Thymus (tissue), 11 donors: ENCODE data around the gene APOBEC3A. TPM values are rescaled to one million over a fixed set of nuclear protein-coding genes. Genes with fewer than 3 reads are reported as not detected.
"Not testable (repeated sequence)": the region's sequence is repeated elsewhere in the genome, so short reads cannot be mapped to it uniquely, and the experiment has no call there.

Experiments used
- DNase-seq, 9 donors: peaks; one replicate each; pipeline ENCODE4 v3.0.0-alpha.2; 2013; ENCODE audit warnings: low spot score in 9 of 9, low read depth in 6 of 9, missing footprints in 1 of 9
- H3K27ac ChIP-seq, 2 donors: one replicate each; pipeline ENCODE4 v1.5.1; 2013; ENCODE audit warnings: control low read depth in 1 of 2, low read depth in 1 of 2, low read length in 1 of 2, mild to moderate bottlenecking in 1 of 2, moderate library complexity in 1 of 2
- H3K27me3 ChIP-seq, 2 donors: one replicate each; pipeline ENCODE4 v1.5.1; 2013; ENCODE audit warnings: low read length in 1 of 2; ENCODE audit not compliant: control insufficient read depth in 2 of 2, insufficient read depth in 1 of 2
- H3K36me3 ChIP-seq, 2 donors: one replicate each; pipeline ENCODE4 v1.5.1; 2013; ENCODE audit warnings: low read length in 1 of 2, mild to moderate bottlenecking in 1 of 2, moderate library complexity in 1 of 2; ENCODE audit not compliant: control insufficient read depth in 2 of 2, insufficient read depth in 2 of 2
- H3K4me1 ChIP-seq, 2 donors: one replicate each; pipeline ENCODE4 v1.5.1; 2013; ENCODE audit warnings: low read length in 2 of 2; ENCODE audit not compliant: control insufficient read depth in 2 of 2, insufficient read depth in 2 of 2
- H3K4me3 ChIP-seq, 2 donors: one replicate each; pipeline ENCODE4 v1.5.1; 2013; ENCODE audit warnings: low read length in 2 of 2, control low read depth in 1 of 2, mild to moderate bottlenecking in 1 of 2
- H3K9me3 ChIP-seq, 2 donors: one replicate each; pipeline ENCODE4 v1.5.1; 2013; ENCODE audit warnings: low read length in 1 of 2, mild to moderate bottlenecking in 1 of 2; ENCODE audit not compliant: control insufficient read depth in 2 of 2, insufficient read depth in 1 of 2
- WGBS: extraction: QIAGEN DNeasy Blood & Tissue Kit; methylation state at CpG from one replicate; pipeline ENCODE4 v1.1.7; 2013; 5-methylcytosine and 5-hydroxymethylcytosine counted together
- polyA plus RNA-seq: library from polyadenylated mRNA; stranded (reverse); fragments of 200-250 nt; gene quantifications from one replicate; pipeline ENCODE4 v1.2.3, GENCODE V29; 2013
- total RNA-seq: library from RNA; stranded (reverse); fragments of 120-200 nt; gene quantifications from one replicate; pipeline ENCODE4 v1.2.4, GENCODE V29; 2013
- donor health status: healthy.

APOBEC3A gene
- total and polyA plus RNA-seq, 2 donors = 1.4 to 17.3 TPM

GRCh38 chr22:38954414-38955043 is 2.9 kb upstream of the APOBEC3A start:
- H3K4me3 ChIP-seq = no peak overlapping the region
- H3K9me3 ChIP-seq = no peaks in the 10 kb centered on the region
- peaks cover 0 to 3% of the 10 kb centered on the region in 2 donors for H3K4me1 ChIP-seq
- H3K27me3 ChIP-seq = peaks cover 0 to 9% of the 10 kb centered on the region in 2 donors
- no peaks in the 10 kb centered on the region for H3K36me3 ChIP-seq
- DNase-seq = no peak
- H3K27ac ChIP-seq = no peak overlapping the region
- 88% methylated on average over 13 of the region's 13 CpGs for WGBS

GRCh38 chr22:38955250-38955905 is 2.0 kb upstream of the APOBEC3A start:
- H3K9me3 ChIP-seq = no peaks in the 10 kb centered on the region
- H3K4me3 ChIP-seq = no peak overlapping the region
- H3K36me3 ChIP-seq = no peaks in the 10 kb centered on the region
- peaks cover 0 to 5% of the 10 kb centered on the region in 2 donors for H3K27me3 ChIP-seq
- H3K27ac ChIP-seq = no peak overlapping the region
- 90% methylated on average over 5 of the region's 5 CpGs for WGBS
- no peak for DNase-seq
- H3K4me1 ChIP-seq = peaks cover 0 to 3% of the 10 kb centered on the region in 2 donors

- WGBS = 89% methylated on average over 3 of the region's 3 CpGs
- H3K4me1 ChIP-seq = peaks cover 0 to 3% of the 10 kb centered on the region in 2 donors
- no peak for DNase-seq
- H3K9me3 ChIP-seq = no peaks in the 10 kb centered on the region
- H3K27me3 ChIP-seq = peaks cover 0 to 2% of the 10 kb centered on the region in 2 donors
- no peaks in the 10 kb centered on the region for H3K36me3 ChIP-seq
- no peak overlapping the region for H3K27ac ChIP-seq
- no peak overlapping the region for H3K4me3 ChIP-seq
Observed at GRCh38 chr22:38955926-38956325, 1.5 kb upstream of the APOBEC3A start.

GRCh38 chr22:38956551-38956950 is 858 bp upstream of the APOBEC3A start:
- WGBS = 96% methylated on average over 5 of the region's 5 CpGs
- Histone ChIP-seq H3K4me3 (no peak overlapping the region), H3K36me3 (no peaks in the 10 kb centered on the region), H3K27ac (no peak overlapping the region), H3K27me3 (peaks cover 0 to 2% of the 10 kb centered on the region in 2 donors), H3K4me1 (peaks cover 0 to 3% of the 10 kb centered on the region in 2 donors), H3K9me3 (no peaks in the 10 kb centered on the region)
- DNase-seq = no peak

GRCh38 chr22:38957808-38958650 is 620 bp downstream of the APOBEC3A start:
- no peak overlapping the region for H3K4me3 ChIP-seq
- no peak overlapping the region for H3K27ac ChIP-seq
- DNase-seq = no peak

GRCh38 chr22:38958651-38958943 is 1.2 kb downstream of the APOBEC3A start:
- not testable (repeated sequence) for H3K27me3 ChIP-seq, H3K36me3 ChIP-seq, DNase-seq, H3K4me3 ChIP-seq, H3K4me1 ChIP-seq, H3K9me3 ChIP-seq, H3K27ac ChIP-seq

More at GRCh38 chr22:38957808-38958650, 620 bp downstream of the APOBEC3A start:
- Histone ChIP-seq H3K36me3 (no peaks in the 10 kb centered on the region), H3K27me3 (peaks cover 0 to 2% of the 10 kb centered on the region in 2 donors), H3K4me1 (peaks cover 0 to 3% of the 10 kb centered on the region in 2 donors), H3K9me3 (no peaks in the 10 kb centered on the region)
- WGBS = 87% methylated on average over 6 of the region's 6 CpGs

GRCh38 chr22:38959590-38959989 is 2.2 kb downstream of the APOBEC3A start:
- DNase-seq = no peak
- Histone ChIP-seq H3K4me1 (no peaks in the 10 kb centered on the region), H3K27me3 (peaks cover 0 to 2% of the 10 kb centered on the region in 2 donors), H3K36me3 (no peaks in the 10 kb centered on the region), H3K4me3 (no peak overlapping the region), H3K9me3 (no peaks in the 10 kb centered on the region), H3K27ac (no peak overlapping the region)
- WGBS = 33% methylated on average over 8 of the region's 8 CpGs

- H3K4me1 ChIP-seq, H3K4me3 ChIP-seq, DNase-seq, H3K27me3 ChIP-seq, H3K27ac ChIP-seq, H3K9me3 ChIP-seq, H3K36me3 ChIP-seq: not testable (repeated sequence)
- WGBS = 93% methylated on average over 4 of the region's 4 CpGs
Observed at GRCh38 chr22:38960673-38961072, 3.3 kb downstream of the APOBEC3A start.

GRCh38 chr22:38963291-38963738 is 5.9 kb downstream of the APOBEC3A start:
- 73% methylated on average over 11 of the region's 11 CpGs for WGBS
- not testable (repeated sequence) for H3K27ac ChIP-seq, H3K9me3 ChIP-seq, H3K36me3 ChIP-seq, H3K4me1 ChIP-seq, H3K4me3 ChIP-seq, H3K27me3 ChIP-seq, DNase-seq
